ENCODE results near the gene NUDT15.
A peak's percentile ranks its signal among the peaks of the same experiment; 100 is the strongest.
"Not testable (repeated sequence)": the region's sequence is repeated elsewhere in the genome, so short reads cannot be mapped to it uniquely, and the experiment has no call there.

The NUDT15 gene

GRCh38 chr13:48037346-48038173, at the start of gene NUDT15:
Gene NUDT15 (plus strand): TSS chr13:48037726. CDS start chr13:48037747, 21 bp downstream.
- peak; percentile 97 for DNase-seq (ENCODE audit: low spot score)

- no peak for DNase-seq (ENCODE audit: low spot score)
These were observed 47.1 kb upstream of the NUDT15 start for GRCh38 chr13:47990427-47990826.

GRCh38 chr13:47990920-47991466, 46.5 kb upstream of the NUDT15 start:
- DNase-seq (ENCODE audit: low spot score), result no peak

- no peak for DNase-seq (ENCODE audit: low spot score)
These were observed 45.7 kb upstream of the NUDT15 start for GRCh38 chr13:47991859-47992258.

- DNase-seq (ENCODE audit: low spot score), result no peak
These were observed 40.1 kb upstream of the NUDT15 start for GRCh38 chr13:47997384-47997783.

GRCh38 chr13:47999973-48000372, 37.6 kb upstream of the NUDT15 start:
- no peak for DNase-seq (ENCODE audit: low spot score)

GRCh38 chr13:48000559-48001113, 36.9 kb upstream of the NUDT15 start:
- DNase-seq (ENCODE audit: low spot score), result peak; percentile 47

- DNase-seq (ENCODE audit: low spot score), result peak; percentile 100
These were observed 36.2 kb upstream of the NUDT15 start, which contains the start of gene SUCLA2 for GRCh38 chr13:48001114-48001881. Gene SUCLA2 (minus strand): TSS chr13:48001273. CDS start chr13:48001269, 4 bp downstream.

- DNase-seq (ENCODE audit: low spot score), result not testable (repeated sequence)
These were observed 35.5 kb upstream of the NUDT15 start for GRCh38 chr13:48001999-48002398.

- DNase-seq (ENCODE audit: low spot score), result no peak
These were observed 33.3 kb upstream of the NUDT15 start for GRCh38 chr13:48004201-48004600.

GRCh38 chr13:48006396-48006795, 31.1 kb upstream of the NUDT15 start:
- no peak for DNase-seq (ENCODE audit: low spot score)

- peak; percentile 85 for DNase-seq (ENCODE audit: low spot score)
These were observed 28.2 kb upstream of the NUDT15 start for GRCh38 chr13:48009284-48009683.

- DNase-seq (ENCODE audit: low spot score), result no peak
These were observed 26.8 kb upstream of the NUDT15 start for GRCh38 chr13:48010698-48011097.

- DNase-seq (ENCODE audit: low spot score), result no peak
These were observed 24.9 kb upstream of the NUDT15 start for GRCh38 chr13:48012668-48013067.

GRCh38 chr13:48014359-48014758, 23.2 kb upstream of the NUDT15 start:
- DNase-seq (ENCODE audit: low spot score), result no peak

GRCh38 chr13:48018637-48019036, 18.9 kb upstream of the NUDT15 start:
- DNase-seq (ENCODE audit: low spot score), result no peak

GRCh38 chr13:48019796-48020195, 17.7 kb upstream of the NUDT15 start:
- no peak for DNase-seq (ENCODE audit: low spot score)

GRCh38 chr13:48028066-48028465, 9.5 kb upstream of the NUDT15 start:
- DNase-seq (ENCODE audit: low spot score), result no peak

- no peak for DNase-seq (ENCODE audit: low spot score)
These were observed 7.7 kb upstream of the NUDT15 start for GRCh38 chr13:48029859-48030258.

GRCh38 chr13:48038761-48039160, 1.2 kb downstream of the NUDT15 start:
- no peak for DNase-seq (ENCODE audit: low spot score)

GRCh38 chr13:48040049-48040448, 2.5 kb downstream of the NUDT15 start:
- DNase-seq (ENCODE audit: low spot score), result no peak

GRCh38 chr13:48040896-48041295, 3.4 kb downstream of the NUDT15 start:
- no peak for DNase-seq (ENCODE audit: low spot score)
